Measurements from ENCODE around the gene PSME2.

DNA sequence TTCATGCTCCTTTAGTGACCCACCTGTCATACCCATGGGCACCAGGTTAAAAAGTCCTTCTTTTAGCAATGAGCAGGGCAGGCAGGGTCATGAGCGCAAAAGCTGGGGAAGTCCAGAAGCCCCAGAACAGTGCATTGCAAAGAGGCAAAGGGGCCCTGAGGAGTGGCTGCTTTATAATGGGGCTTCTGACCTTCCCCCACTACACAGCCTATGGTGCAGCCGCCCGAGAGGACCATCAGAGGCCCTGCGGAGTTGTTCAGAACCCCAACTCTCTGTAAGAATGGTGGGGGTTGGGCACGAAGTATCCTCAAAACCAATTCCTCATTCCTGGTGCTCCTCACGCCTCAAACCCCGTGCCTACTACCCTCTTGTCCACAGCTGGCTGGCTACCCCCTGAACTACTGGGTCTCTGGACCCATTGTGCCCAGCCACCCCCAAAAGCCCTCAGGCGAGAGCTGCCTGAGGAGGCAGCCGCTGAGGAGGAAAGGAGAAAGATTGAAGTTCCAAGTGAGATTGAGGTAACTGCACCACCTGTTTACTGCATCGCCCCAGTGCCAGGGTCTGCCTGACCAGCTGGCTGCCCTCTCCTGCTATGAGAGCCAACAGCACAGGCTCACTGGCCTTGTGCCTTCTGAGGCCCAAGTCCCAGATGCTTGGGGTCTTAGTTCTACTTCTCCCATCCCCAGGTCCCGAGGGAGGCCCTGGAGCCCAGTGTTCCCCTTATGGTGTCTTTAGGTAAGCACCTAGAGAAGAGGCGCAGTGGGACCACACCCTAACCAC, 32.2 kb upstream of the PSME2 start:
- TF ChIP-seq, protein P1, sequence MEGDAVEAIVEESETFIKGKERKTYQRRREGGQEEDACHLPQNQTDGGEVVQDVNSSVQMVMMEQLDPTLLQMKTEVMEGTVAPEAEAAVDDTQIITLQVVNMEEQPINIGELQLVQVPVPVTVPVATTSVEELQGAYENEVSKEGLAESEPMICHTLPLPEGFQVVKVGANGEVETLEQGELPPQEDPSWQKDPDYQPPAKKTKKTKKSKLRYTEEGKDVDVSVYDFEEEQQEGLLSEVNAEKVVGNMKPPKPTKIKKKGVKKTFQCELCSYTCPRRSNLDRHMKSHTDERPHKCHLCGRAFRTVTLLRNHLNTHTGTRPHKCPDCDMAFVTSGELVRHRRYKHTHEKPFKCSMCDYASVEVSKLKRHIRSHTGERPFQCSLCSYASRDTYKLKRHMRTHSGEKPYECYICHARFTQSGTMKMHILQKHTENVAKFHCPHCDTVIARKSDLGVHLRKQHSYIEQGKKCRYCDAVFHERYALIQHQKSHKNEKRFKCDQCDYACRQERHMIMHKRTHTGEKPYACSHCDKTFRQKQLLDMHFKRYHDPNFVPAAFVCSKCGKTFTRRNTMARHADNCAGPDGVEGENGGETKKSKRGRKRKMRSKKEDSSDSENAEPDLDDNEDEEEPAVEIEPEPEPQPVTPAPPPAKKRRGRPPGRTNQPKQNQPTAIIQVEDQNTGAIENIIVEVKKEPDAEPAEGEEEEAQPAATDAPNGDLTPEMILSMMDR (conservative IDR thresholded peaks at IDR 0.05; ENCODE audit: low read depth, low read length): no peak
- no peak for TF ChIP-seq EZH2 (IDR thresholded peaks at IDR 0.05; ENCODE audit: borderline replicate concordance, low read depth, low read length, poor library complexity, severe bottlenecking)

Measured in A673 (cell line).